HEK293 (cell line): ENCODE results near the gene SVOP.

Source experiments
- OSR2 ChIP-seq: fragments of 450-650 bp; formaldehyde crosslinking; IDR thresholded peaks from 2 replicates; pipeline ENCODE4 v1.5.1; 2016; ENCODE audit warnings: missing biosample characterization, missing genetic modification characterization
- PRDM1 ChIP-seq: fragments of 450-650 bp; formaldehyde crosslinking; IDR thresholded peaks from 2 replicates; pipeline ENCODE4; 2016; ENCODE audit warnings: missing biosample characterization, missing genetic modification characterization
- SCRT2 ChIP-seq: fragments of 450-650 bp; formaldehyde crosslinking; IDR thresholded peaks from 2 replicates; pipeline ENCODE4 v1.5.1; 2016; ENCODE audit warnings: missing biosample characterization, missing genetic modification characterization
- ZNF302 ChIP-seq: fragments of 450-650 bp; formaldehyde crosslinking; IDR thresholded peaks from 2 replicates; pipeline ENCODE4 v1.5.1; 2016; ENCODE audit warnings: missing biosample characterization, missing genetic modification characterization, low read depth
- ZNF335 ChIP-seq: fragments of 450-650 bp; formaldehyde crosslinking; conservative IDR thresholded peaks from 2 replicates; pipeline ENCODE4 v1.5.1; 2016; ENCODE audit warnings: missing biosample characterization, missing genetic modification characterization
- ZNF48 ChIP-seq: fragments of 450-650 bp; formaldehyde crosslinking; IDR thresholded peaks from 2 replicates; pipeline ENCODE4 v1.5.1; 2016; ENCODE audit warnings: missing biosample characterization, missing genetic modification characterization
- ZNF510 ChIP-seq: fragments of 450-650 bp; formaldehyde crosslinking; IDR thresholded peaks from 2 replicates; pipeline ENCODE4 v1.5.1; 2018; ENCODE audit warnings: mild to moderate bottlenecking, missing genetic modification characterization, missing biosample characterization; ENCODE audit not compliant: insufficient replicate concordance
- ZNF571 ChIP-seq: fragments of 450-650 bp; formaldehyde crosslinking; IDR thresholded peaks from 2 replicates; pipeline ENCODE4 v1.5.0; 2017; ENCODE audit warnings: missing biosample characterization, missing genetic modification characterization
- TF ChIP-seq, protein P1 (sequence below): fragments of 450-650 bp; formaldehyde crosslinking; IDR thresholded peaks from 2 replicates; pipeline ENCODE4 v1.5.1; 2017; ENCODE audit warnings: missing biosample characterization, missing genetic modification characterization
- TF ChIP-seq, protein P2 (sequence below): fragments of 450-650 bp; formaldehyde crosslinking; IDR thresholded peaks from 2 replicates; pipeline ENCODE4 v1.5.1; 2016; ENCODE audit warnings: missing biosample characterization, missing genetic modification characterization
- TF ChIP-seq, protein P3 (sequence below): fragments of 450-650 bp; formaldehyde crosslinking; IDR thresholded peaks from 2 replicates; pipeline ENCODE4 v1.5.1; 2016; ENCODE audit warnings: missing biosample characterization, missing genetic modification characterization, low read depth

DNA sequence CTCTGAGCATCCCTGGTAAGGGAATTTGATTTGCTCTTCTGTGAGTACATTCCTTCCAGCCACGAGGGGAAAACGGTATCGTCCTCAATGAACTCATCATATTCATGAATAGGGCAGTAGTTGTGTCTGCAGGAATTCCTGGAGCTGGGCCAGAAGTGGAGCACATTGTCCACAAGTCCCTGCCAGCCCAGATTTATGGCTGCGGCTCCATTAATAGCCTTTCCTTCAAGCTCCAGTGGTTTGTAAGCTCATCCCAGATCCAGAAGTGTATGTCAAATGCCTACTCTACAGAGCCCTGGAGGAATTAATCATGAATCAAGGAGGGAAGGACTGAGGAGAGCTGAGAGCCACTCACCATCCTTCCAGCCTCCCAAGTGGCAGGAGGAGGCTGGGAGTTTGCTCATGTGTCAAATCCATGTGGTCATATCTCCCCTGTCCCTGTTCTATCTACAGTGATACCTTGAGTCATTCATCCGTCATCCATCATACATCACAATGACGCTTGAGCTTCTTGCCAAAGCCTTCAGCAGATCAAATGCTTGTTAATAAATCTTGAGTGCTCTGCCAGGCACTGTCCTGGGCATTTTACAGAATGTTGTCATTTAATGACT, 65.5 kb downstream of the SVOP start:
- TF ChIP-seq, protein P1, sequence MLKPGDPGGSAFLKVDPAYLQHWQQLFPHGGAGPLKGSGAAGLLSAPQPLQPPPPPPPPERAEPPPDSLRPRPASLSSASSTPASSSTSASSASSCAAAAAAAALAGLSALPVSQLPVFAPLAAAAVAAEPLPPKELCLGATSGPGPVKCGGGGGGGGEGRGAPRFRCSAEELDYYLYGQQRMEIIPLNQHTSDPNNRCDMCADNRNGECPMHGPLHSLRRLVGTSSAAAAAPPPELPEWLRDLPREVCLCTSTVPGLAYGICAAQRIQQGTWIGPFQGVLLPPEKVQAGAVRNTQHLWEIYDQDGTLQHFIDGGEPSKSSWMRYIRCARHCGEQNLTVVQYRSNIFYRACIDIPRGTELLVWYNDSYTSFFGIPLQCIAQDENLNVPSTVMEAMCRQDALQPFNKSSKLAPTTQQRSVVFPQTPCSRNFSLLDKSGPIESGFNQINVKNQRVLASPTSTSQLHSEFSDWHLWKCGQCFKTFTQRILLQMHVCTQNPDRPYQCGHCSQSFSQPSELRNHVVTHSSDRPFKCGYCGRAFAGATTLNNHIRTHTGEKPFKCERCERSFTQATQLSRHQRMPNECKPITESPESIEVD, result peak; percentile 26; the same call in 1 of the 2 replicates
- TF ChIP-seq OSR2 (peak; percentile 67), ZNF302 (tag by site-specific recombination) (no peak), SCRT2 (tag by site-specific recombination) (peak; percentile 66; the same call in 1 of the 2 replicates), PRDM1 (tag by site-specific recombination) (no peak), ZNF335 (tag by site-specific recombination) (0 out of 2 replicates have a peak, but pooled peaks have one; percentile 10), ZNF48 (no peak), ZNF510 (tag by site-specific recombination) (no peak), ZNF571 (tag by site-specific recombination) (no peak)
- TF ChIP-seq, protein P2, sequence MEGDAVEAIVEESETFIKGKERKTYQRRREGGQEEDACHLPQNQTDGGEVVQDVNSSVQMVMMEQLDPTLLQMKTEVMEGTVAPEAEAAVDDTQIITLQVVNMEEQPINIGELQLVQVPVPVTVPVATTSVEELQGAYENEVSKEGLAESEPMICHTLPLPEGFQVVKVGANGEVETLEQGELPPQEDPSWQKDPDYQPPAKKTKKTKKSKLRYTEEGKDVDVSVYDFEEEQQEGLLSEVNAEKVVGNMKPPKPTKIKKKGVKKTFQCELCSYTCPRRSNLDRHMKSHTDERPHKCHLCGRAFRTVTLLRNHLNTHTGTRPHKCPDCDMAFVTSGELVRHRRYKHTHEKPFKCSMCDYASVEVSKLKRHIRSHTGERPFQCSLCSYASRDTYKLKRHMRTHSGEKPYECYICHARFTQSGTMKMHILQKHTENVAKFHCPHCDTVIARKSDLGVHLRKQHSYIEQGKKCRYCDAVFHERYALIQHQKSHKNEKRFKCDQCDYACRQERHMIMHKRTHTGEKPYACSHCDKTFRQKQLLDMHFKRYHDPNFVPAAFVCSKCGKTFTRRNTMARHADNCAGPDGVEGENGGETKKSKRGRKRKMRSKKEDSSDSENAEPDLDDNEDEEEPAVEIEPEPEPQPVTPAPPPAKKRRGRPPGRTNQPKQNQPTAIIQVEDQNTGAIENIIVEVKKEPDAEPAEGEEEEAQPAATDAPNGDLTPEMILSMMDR, result no peak
- TF ChIP-seq, protein P3, sequence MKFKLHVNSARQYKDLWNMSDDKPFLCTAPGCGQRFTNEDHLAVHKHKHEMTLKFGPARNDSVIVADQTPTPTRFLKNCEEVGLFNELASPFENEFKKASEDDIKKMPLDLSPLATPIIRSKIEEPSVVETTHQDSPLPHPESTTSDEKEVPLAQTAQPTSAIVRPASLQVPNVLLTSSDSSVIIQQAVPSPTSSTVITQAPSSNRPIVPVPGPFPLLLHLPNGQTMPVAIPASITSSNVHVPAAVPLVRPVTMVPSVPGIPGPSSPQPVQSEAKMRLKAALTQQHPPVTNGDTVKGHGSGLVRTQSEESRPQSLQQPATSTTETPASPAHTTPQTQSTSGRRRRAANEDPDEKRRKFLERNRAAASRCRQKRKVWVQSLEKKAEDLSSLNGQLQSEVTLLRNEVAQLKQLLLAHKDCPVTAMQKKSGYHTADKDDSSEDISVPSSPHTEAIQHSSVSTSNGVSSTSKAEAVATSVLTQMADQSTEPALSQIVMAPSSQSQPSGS (tag by site-specific recombination), result no peak
